GM19193 (cell line): Measurements from ENCODE around the gene ANKRD31.

Experiments used
- POLR2A ChIP-seq: IDR thresholded peaks from 4 replicates; pipeline ENCODE4 v1.6.1; 2011; ENCODE audit not compliant: insufficient read depth, insufficient read length; ENCODE audit errors: extremely low read depth

ANKRD31 gene, protein sequence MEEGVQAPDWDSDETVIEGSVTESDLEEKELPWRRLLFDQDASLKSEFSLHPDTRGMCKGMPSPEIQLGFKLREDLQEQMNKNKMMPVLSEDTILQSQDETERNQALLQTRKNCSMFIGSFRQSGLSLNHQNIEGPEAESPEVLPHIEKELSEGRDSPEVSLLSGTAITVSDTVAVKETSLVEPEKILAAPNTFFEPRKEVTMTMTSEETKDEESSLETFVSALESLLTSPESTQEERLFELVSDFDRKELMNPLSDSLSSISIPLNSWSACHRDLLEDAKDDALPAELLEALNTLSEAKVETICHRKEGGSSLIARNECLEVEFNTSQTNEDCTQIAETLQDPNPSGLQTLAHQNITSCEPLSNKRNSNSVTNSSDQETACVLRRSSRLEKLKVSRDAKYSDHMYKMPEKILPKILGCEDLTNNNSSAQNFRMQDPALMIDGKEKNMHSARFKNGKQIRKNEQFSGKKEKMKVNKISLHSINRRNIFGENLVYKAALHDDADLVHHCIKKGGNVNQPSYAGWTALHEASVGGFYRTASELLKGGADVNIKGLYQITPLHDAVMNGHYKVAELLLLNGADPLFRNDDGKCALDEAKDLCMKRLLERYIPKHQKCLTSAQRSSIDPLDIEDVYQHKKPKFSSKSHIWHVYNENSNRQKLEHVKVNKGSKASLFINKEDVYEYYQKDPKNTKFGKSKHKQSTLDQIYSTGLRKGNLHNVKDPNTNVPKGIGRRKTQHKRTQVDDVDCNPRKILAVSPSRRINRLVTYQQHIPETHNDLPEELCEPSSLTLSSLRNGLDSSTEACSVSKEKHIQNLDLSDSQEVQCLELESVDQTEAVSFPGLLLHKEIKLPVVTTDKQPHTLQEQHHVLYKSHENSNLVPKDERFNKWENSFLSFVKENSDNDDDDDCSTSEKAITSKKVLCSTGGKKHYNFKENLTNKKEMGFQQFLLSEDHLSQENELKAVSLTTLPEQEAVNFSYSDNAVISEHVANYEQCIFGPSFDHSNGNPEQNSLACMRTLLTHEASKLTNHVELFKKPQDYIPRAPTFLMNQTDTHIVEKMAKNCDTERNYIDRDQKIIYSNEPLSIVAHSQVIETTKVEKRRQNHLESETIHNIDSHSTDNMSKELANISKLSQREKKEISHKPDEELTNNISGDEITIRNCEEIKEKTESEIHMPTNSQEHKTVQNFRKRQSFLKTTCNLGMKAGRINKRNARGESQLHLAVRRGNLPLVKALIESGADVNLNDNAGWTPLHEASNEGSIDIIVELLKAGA (N-terminal part only)

DNA sequence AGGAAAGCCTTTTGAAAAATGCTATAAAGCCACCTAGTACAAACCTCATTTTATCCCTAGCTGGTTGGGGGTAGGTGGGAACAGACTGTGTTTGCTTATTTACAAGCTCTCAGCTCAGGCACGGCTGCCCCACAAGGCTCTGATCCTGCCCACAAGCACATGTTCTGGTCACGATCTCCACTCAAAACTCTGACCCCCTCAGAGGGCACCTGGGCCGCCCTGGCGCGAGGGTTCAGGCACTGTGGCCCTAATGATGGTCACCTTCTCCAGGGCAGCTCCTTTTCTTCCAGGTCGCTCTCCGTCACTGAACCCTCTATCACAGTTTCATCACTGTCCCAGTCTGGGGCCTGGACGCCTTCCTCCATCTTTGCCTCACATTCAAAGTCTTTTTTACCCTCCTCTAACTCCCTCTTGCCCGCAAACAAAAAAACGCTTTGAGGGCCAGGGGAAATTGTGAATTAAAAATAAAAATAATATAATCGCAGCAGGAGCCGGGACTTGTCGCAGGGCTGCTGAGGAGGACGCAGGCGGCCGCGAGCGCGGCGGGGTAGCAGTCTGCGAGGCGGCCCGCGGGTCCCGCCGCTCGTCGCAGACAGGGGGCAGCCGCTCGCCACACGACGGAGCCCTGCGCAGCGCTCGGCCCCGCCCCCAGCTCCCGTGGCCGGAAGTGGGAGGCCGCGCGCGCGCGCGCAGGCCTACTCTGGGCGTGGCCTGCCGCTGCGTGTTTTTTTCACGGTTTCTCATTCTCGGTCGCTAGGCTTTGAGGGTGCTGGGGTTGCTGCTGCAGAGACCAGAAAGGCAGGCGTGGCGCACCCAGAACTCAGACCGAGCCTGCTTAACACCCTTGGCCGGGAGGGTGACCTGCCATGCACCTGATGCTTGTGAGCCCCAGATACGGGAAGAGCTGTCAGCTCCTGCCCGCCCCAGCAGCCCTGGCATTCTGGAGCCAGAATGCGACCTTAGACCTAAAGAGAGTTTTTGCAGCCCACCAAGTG lies at the start of gene ANKRD31:
Gene ANKRD31, minus strand, starts transcription at position 557 of the 995 bp plus-strand sequence. Its CDS starts 192 bp downstream, at position 365.
- peak; percentile 77 for TF ChIP-seq POLR2A

DNA sequence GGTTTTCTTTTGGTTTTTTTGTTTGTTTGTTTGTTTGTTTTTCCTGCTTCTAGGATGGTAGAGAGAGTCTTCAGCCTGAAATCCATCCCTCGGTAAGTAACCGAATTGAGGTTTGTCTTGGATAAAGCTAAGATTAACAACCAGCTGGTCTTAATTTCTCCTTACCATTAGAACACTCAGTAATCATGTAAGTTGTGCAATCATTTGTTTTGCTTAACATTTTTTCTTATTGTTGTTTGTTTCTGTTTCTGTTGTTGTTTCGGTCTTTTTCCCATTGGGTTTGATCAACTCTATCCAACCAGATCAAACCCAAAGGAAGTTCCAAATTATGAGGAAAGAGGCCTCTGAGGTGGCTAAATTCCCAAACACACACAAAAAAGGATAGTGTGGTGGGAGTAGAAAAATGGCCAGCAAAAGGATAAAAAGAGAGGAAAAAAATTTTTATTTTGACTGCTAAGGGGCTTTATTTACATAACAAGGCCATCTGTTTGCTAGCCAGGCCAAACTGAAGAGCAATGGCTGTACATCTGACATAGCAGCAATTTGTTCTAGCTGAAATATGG lies 49.6 kb upstream of the ANKRD31 start:
- TF ChIP-seq POLR2A = no peak

GRCh38 chr5:75282581-75282980 lies 45.9 kb upstream of the ANKRD31 start:
- no peak for TF ChIP-seq POLR2A

DNA sequence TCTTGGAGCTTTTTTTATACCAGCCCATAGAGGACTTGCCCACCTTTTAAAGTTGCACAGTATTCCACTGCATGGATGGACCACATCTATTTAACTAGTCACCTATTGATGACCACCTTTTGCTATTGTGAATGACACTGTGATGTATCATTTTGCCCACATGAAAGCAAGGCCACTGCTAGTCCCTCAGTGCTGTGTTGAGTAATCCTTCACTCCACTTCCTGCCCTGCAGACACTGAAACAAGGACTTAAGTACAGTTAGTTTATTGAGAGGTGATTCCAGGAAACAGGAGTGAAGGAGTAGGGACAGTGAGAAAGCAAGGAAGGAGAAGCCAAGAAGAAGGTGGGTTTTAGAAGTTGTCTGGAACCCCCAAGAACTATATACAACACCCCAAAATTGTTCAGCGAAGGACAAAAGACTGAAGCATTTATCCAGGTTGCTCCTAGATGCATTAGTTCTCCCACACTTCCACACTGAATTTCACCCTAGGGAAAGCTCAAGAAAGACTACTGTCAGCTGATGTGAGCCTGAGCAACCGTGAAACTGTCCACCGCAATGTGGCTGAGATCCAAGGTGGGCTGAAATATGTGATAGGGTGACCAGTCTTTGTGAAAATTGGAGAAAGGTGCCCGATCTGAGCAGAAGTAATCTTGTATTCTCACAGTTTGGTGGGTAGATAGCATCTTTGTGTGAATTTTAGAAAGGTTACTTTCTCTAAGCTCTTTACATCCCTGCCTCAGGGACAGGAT lies 45.2 kb upstream of the ANKRD31 start:
- no peak for TF ChIP-seq POLR2A

- TF ChIP-seq POLR2A = no peak
Observed at GRCh38 chr5:75279321-75279720, 42.6 kb upstream of the ANKRD31 start.

- TF ChIP-seq POLR2A = no peak
Observed at GRCh38 chr5:75277463-75277862, 40.8 kb upstream of the ANKRD31 start.

- no peak for TF ChIP-seq POLR2A
Observed at GRCh38 chr5:75275756-75276155, 39.1 kb upstream of the ANKRD31 start.

GRCh38 chr5:75275147-75275546 lies 38.5 kb upstream of the ANKRD31 start:
- TF ChIP-seq POLR2A = no peak

DNA sequence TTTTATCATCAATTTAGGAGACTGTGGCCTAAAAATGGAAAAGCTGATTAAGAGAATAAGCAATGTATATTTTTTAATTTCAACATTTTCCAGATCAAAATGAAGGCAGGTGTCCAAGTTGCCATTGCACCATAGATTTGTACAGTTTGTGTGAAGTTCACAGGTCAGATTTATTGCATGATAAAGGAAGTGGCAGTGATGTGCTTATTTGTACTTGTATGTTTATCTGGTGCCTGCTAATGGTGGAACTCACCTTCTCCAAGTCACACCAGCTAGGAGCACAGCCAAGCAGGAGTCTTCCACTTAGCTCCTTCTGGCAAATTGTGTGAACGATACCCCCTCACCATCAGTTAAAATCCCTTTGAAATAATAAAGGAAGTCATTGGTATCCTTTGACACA lies 37.8 kb upstream of the ANKRD31 start:
- TF ChIP-seq POLR2A = no peak

DNA sequence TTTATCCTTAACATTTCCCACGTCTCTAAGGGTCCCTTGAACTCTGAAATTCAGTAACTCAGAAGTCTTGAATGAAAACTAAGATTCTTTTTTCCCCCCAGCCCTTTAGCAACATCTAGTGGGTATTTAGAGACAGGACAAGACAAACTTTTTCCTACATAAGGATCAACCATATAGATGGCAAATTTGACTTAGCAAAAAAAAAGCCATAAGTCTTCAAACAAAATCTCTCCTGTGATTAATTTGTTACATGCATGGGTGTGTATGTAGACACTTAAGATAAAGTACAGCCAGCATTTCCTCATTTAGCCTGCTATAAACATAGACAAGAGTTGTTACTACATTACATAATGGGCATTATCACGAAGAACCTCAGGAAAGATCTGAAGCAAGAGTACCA lies 29.1 kb upstream of the ANKRD31 start:
- no peak for TF ChIP-seq POLR2A

DNA sequence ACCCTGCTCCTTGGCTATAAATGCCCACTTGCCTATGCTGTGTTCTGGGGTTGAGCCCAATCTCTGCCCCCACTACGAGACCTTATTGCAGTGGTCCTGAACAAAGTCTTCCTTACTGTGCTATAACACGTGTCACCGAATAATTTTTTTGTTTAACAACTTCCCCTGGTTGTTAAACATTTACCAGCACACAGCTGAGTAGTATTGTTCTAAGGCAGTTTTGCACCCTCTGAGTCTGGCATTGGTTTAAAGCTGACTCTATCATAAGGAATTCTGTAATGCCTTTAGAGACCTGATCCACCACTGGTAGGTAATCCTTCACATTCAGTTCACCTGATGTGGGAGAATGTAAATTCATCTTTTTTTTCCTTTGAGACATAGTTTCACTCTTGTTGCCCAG lies 25.6 kb upstream of the ANKRD31 start:
- TF ChIP-seq POLR2A = no peak

DNA sequence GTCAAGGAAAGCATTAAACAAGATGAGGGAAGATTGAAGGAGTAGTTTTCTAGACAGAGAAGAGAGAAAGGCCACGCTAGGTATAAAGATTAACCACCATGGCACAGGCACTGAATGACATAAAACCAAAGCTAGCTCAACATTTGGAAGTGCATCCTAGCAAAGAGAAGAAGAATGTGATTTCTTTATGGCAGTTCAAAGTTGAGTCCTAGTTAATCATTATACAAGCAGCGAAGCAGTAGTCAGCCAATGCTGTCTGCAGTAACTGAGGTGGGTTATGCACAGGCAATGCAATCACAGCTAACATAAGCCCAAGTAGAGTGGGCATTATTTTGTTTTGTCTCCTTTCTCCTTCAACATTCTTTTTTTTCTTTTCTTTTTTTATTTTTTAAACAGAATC lies 24.0 kb upstream of the ANKRD31 start:
- TF ChIP-seq POLR2A = no peak

GRCh38 chr5:75245023-75245422 lies 8.3 kb upstream of the ANKRD31 start:
- TF ChIP-seq POLR2A = no peak
